Measurements from ENCODE around the gene TOMM40. TPM values are rescaled to one million over a fixed set of nuclear protein-coding genes. Genes with fewer than 3 reads are reported as not detected.

TOMM40 gene
- total and polyA plus RNA-seq, 2 of the 13 experiments (the other 11 are each of a cell fraction or from before 2014, with no cell fraction given) = 72.0 to 110 TPM

DNA sequence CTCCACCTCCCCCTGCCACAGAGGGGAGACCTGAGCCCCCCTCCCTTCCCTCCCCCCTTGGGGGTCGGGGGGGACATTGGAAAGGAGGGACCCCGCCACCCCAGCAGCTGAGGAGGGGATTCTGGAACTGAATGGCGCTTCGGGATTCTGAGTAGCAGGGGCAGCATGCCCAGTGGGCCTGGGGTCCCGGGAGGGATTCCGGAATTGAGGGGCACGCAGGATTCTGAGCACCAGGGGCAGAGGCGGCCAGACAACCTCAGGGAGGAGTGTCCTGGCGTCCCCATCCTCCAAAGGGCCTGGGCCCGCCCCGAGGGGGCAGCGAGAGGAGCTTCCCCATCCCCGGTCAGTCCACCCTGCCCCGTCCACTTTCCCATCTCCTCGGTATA lies 12.2 kb downstream of the TOMM40 start (continued):
- no peak for TF ChIP-seq SOX13 (IDR thresholded peaks at IDR 0.05)
- TF ChIP-seq SOX13 (CRISPR knock-in tag; conservative IDR thresholded peaks at IDR 0.05 in 1 of 2, IDR thresholded peaks at IDR 0.05 in 1 of 2) = no peak

DNA sequence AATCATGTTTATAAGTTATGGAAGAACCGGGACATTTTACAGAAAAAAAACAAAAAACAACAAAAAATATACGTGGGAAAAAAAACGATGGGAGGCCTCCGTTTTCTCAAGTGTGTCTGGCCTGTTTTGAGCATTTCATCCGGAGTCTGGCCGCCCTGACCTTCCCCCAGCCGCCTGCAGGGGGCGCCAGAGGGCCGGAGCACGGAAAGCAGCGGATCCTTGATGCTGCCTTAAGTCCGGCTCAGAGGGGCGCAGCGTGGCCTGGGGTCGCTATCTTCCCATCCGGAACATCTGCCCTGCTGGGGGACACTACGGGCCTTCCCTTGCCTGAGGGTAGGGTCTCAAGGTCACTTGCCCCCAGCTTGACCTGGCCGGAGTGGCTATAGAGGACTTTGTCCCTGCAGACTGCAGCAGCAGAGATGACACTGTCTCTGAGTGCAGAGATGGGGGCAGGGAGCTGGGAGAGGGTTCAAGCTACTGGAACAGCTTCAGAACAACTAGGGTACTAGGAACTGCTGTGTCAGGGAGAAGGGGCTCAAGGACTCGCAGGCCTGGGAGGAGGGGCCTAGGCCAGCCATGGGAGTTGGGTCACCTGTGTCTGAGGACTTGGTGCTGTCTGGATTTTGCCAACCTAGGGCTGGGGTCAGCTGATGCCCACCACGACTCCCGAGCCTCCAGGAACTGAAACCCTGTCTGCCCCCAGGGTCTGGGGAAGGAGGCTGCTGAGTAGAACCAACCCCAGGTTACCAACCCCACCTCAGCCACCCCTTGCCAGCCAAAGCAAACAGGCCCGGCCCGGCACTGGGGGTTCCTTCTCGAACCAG lies 12.8 kb downstream of the TOMM40 start:
- WGBS (ENCODE audit: low lambda C conversion rate) = 3% methylated on average over 11 of the region's 24 CpGs
- Histone ChIP-seq H3K27ac (ENCODE audit: extremely low read length, insufficient read depth, low read length) (peak overlapping the region; percentile 90), H3K36me3 (replicated peaks in 1 of 2; ENCODE audit: control insufficient read depth in 1 of 2, insufficient read depth in 2 of 2, low read length in 2 of 2) (peaks cover 24 to 48% of the 10 kb centered on the region in 2 experiments), H3K9ac (ENCODE audit: insufficient read depth, low read depth, low read length) (peak overlapping the region; percentile 87), H3K4me1 (ENCODE audit: insufficient read depth, low read length) (peaks cover 45% of the 10 kb centered on the region), H3K79me2 (ENCODE audit: insufficient read depth, low read length) (peaks cover 24% of the 10 kb centered on the region), H4K20me1 (ENCODE audit: insufficient read depth, low read length) (peaks cover 14% of the 10 kb centered on the region), H3K9me3 (ENCODE audit: low read length) (no peaks in the 10 kb centered on the region), H3K4me2 (ENCODE audit: low read depth, low read length) (peak overlapping the region; percentile 88), H3K4me3 (replicated peaks in 1 of 3; ENCODE audit: insufficient read depth in 1 of 3, low read depth in 2 of 3, low read length in 3 of 3) (peak overlapping the region; percentile 7 to 93 (median 7); a peak in 4 of 6 replicates), H2AFZ (ENCODE audit: low read length) (no peak overlapping the region), H3K27me3 (ENCODE audit: control insufficient read depth in 1 of 2, insufficient read depth in 2 of 2, low read length in 2 of 2) (no peaks in the 10 kb centered on the region; a peak in 1 of 5 replicates)
- peak; percentile 50 for ATAC-seq
- peak; percentile 67 for FAIRE-seq
- CTCF ChIA-PET (ENCODE audit: low intra/inter-chr PET ratio, low total read pairs) = interaction anchor here (1.3 to 3.6 kb wide), 3 partner anchors 21 to 52 kb away, joined by 3 to 51 read pairs (median 4); no protein-coding TSS in a partner anchor
- BruUV-seq (replicated peaks) = no TSS peak
- POLR2A ChIA-PET = interaction anchor here (0.7 to 14.7 kb wide), 16 partner anchors 9 to 156 kb away, joined by 3 to 317 read pairs (median 5); partner anchors contain the start of genes APOC1, APOC2, CLPTM1 and NECTIN2
- intact Hi-C loops (cut with micrococcal nuclease; ENCODE audit: unreplicated experiment) = no loop called here
- peak; percentile 80 for DNase-seq (ENCODE audit: low spot score)
- in situ Hi-C loops (cut with HindIII; ENCODE audit: extremely low pct_ligation_motif_present, low pct_unique_long_range_greater_than_20kb) = no loop called here
- TF ChIP-seq NAIF1 (CRISPR knock-in tag; IDR thresholded peaks at IDR 0.05; ENCODE audit: borderline replicate concordance) = no peak
- TF ChIP-seq, protein P1, sequence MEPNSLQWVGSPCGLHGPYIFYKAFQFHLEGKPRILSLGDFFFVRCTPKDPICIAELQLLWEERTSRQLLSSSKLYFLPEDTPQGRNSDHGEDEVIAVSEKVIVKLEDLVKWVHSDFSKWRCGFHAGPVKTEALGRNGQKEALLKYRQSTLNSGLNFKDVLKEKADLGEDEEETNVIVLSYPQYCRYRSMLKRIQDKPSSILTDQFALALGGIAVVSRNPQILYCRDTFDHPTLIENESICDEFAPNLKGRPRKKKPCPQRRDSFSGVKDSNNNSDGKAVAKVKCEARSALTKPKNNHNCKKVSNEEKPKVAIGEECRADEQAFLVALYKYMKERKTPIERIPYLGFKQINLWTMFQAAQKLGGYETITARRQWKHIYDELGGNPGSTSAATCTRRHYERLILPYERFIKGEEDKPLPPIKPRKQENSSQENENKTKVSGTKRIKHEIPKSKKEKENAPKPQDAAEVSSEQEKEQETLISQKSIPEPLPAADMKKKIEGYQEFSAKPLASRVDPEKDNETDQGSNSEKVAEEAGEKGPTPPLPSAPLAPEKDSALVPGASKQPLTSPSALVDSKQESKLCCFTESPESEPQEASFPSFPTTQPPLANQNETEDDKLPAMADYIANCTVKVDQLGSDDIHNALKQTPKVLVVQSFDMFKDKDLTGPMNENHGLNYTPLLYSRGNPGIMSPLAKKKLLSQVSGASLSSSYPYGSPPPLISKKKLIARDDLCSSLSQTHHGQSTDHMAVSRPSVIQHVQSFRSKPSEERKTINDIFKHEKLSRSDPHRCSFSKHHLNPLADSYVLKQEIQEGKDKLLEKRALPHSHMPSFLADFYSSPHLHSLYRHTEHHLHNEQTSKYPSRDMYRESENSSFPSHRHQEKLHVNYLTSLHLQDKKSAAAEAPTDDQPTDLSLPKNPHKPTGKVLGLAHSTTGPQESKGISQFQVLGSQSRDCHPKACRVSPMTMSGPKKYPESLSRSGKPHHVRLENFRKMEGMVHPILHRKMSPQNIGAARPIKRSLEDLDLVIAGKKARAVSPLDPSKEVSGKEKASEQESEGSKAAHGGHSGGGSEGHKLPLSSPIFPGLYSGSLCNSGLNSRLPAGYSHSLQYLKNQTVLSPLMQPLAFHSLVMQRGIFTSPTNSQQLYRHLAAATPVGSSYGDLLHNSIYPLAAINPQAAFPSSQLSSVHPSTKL (CRISPR knock-in tag; IDR thresholded peaks at IDR 0.05) = peak; percentile 82
- TF ChIP-seq RAD51 (IDR thresholded peaks at IDR 0.05; ENCODE audit: borderline replicate concordance) = no peak
- TF ChIP-seq ZNF20 (CRISPR knock-in tag; IDR thresholded peaks at IDR 0.05) = no peak
- peak; percentile 45; the same call in 1 of the 2 replicates for TF ChIP-seq POLR2AphosphoS5 (IDR thresholded peaks at IDR 0.05; ENCODE audit: low read depth, low read length)
- no peak for TF ChIP-seq HOXA9 (CRISPR knock-in tag; IDR thresholded peaks at IDR 0.05; ENCODE audit: borderline replicate concordance)
- peak; percentile 91 for TF ChIP-seq SALL1 (CRISPR knock-in tag; IDR thresholded peaks at IDR 0.05)
- TF ChIP-seq, protein P2, sequence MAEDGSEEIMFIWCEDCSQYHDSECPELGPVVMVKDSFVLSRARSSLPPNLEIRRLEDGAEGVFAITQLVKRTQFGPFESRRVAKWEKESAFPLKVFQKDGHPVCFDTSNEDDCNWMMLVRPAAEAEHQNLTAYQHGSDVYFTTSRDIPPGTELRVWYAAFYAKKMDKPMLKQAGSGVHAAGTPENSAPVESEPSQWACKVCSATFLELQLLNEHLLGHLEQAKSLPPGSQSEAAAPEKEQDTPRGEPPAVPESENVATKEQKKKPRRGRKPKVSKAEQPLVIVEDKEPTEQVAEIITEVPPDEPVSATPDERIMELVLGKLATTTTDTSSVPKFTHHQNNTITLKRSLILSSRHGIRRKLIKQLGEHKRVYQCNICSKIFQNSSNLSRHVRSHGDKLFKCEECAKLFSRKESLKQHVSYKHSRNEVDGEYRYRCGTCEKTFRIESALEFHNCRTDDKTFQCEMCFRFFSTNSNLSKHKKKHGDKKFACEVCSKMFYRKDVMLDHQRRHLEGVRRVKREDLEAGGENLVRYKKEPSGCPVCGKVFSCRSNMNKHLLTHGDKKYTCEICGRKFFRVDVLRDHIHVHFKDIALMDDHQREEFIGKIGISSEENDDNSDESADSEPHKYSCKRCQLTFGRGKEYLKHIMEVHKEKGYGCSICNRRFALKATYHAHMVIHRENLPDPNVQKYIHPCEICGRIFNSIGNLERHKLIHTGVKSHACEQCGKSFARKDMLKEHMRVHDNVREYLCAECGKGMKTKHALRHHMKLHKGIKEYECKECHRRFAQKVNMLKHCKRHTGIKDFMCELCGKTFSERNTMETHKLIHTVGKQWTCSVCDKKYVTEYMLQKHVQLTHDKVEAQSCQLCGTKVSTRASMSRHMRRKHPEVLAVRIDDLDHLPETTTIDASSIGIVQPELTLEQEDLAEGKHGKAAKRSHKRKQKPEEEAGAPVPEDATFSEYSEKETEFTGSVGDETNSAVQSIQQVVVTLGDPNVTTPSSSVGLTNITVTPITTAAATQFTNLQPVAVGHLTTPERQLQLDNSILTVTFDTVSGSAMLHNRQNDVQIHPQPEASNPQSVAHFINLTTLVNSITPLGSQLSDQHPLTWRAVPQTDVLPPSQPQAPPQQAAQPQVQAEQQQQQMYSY (CRISPR knock-in tag; IDR thresholded peaks at IDR 0.05) = 0 out of 2 replicates have a peak, but pooled peaks have one; percentile 26
- no peak; the same call in none of the 2 replicates for TF ChIP-seq KAT7 (CRISPR knock-in tag; IDR thresholded peaks at IDR 0.05; ENCODE audit: borderline replicate concordance)
- TF ChIP-seq ZSCAN31 (CRISPR knock-in tag; IDR thresholded peaks at IDR 0.05; ENCODE audit: low read depth) = peak; percentile 80; the same call in 1 of the 2 replicates
- TF ChIP-seq ZNF235 (CRISPR knock-in tag; IDR thresholded peaks at IDR 0.05; ENCODE audit: borderline replicate concordance) = 0 out of 2 replicates have a peak, but pooled peaks have one; percentile 32

All from HepG2 (cell line).